ENCODE data around the gene PAPOLA.

PAPOLA gene

DNA sequence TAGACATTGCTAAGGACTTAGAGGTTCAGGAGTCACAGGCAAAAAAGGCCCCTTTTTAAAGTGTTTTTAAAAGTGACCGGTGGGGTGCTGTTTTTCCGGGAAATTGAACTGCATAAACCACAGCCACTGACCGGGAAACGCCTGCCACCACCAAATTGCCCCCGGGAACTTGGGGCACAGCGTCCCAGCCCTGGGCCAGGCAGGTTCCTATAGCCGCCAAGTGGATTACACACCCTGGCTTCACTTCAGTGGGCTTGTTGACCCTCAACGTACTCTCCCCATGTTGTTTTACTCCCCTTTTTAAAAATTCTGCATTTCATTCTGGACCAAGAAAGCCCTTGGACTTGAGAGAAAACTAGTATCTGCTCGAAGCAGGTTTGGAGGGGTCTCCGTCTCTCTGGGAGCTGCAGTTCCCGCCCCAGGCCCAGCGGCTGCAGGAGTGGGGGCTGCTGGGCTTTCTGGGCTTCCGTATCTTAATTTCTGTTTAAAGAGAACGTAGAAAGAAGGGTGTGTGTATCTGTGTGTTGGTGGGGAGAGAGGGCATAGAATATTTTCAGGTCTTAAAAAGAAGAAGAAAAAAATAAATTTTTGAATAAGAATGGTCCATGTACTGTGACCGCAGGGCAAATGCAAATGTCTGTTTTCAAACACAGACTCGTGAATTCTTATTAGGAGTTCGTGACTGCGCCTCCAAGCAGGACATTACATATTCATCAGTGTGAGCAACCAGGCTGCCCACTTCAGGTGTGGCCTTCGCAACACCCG, 82.9 kb downstream of the PAPOLA start:
- no peak for DNase-seq (ENCODE audit: low read depth in 3 of 3, low spot score in 1 of 3)

DNA sequence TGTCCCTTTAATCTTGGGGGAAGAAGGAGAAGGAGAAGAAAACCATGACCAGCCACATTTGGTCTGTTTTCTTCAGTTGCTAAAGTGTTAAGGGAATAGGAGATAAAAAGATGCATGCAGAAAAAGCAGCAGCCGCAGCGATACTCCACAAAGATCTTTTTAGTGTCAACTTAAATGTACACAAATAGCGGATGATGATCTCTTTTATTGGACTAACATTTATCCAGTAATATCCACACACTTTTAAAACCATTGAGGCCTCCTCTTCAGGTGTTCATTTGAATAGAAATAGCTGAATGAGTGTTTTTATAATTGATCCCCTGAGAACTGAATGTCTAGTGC, 83.5 kb downstream of the PAPOLA start:
- DNase-seq (ENCODE audit: low read depth in 3 of 3, low spot score in 1 of 3), result no peak

GRCh38 chr14:96586056-96586455, 83.9 kb downstream of the PAPOLA start:
- DNase-seq (ENCODE audit: low read depth in 3 of 3, low spot score in 1 of 3), result no peak

DNA sequence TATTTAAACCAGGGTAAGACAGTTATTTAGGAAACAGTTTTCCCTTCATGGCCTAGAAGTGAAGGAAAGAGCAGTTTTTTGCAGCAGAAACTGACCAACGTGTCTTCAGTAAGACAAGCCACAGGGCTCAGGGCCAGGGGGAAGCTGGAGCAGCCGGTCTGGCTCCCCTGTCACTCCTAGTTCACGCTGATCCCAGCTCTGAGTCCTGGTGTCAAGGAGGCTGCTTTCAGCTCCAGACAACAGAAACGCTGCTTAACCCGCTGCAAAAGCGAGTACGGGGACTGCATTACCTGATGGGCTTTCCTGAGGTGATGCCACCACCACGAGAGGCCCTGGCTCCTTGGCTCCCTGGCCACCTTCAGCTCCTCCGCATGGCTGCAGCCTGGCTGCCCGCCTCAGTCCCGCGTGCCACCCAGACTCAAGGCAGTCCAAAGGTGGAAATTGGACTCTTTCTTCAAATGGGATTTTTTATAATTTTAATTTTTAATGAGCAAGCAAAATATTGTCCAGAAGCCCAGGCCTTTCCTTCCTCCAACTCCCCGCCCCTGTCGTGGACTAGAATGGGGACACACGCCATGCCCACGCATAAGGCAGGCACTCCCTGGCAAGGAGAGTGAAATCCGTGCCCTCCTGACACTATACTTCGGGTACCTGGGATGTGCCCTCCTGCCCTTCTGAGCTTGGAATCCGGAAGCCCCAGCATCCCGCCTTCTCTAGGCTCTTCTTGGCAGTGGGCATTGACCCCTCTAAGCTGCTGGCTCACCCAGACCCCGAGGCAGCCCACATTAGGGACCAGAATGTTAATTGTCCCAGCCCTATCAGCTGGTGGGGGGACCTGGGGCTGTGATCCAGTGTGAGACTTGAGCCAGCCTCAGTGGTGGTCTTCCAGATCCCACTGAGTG, 85.0 kb downstream of the PAPOLA start:
- no peak for DNase-seq (ENCODE audit: low read depth in 3 of 3, low spot score in 1 of 3)

DNA sequence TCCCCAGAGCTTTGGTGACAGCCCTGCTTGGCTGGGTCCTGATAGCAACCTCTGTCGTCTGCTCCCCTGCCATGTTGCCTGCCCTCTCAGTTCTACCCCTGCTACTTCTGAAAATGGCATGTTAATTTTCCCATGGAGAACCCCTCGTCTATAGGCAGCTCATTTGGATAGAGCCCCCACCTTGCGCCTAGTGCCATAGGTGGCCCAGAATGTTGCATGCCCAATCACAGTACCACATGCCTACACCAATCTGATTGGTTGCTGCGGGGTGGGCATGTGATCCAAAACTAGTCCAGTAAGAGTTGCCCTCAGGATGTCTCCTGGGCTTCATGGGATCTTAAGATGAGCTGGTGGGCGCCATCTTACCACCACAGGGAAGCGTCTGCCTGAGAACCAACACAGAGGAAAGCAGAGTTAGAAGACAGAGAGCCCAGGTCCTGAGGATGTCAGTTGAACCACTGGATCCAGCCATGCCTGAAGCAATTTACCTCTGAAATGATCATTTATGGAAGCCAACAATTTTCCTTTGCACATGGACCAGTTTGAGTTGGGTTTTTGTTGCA, 85.7 kb downstream of the PAPOLA start:
- DNase-seq (ENCODE audit: low read depth in 3 of 3, low spot score in 1 of 3), result no peak

DNA sequence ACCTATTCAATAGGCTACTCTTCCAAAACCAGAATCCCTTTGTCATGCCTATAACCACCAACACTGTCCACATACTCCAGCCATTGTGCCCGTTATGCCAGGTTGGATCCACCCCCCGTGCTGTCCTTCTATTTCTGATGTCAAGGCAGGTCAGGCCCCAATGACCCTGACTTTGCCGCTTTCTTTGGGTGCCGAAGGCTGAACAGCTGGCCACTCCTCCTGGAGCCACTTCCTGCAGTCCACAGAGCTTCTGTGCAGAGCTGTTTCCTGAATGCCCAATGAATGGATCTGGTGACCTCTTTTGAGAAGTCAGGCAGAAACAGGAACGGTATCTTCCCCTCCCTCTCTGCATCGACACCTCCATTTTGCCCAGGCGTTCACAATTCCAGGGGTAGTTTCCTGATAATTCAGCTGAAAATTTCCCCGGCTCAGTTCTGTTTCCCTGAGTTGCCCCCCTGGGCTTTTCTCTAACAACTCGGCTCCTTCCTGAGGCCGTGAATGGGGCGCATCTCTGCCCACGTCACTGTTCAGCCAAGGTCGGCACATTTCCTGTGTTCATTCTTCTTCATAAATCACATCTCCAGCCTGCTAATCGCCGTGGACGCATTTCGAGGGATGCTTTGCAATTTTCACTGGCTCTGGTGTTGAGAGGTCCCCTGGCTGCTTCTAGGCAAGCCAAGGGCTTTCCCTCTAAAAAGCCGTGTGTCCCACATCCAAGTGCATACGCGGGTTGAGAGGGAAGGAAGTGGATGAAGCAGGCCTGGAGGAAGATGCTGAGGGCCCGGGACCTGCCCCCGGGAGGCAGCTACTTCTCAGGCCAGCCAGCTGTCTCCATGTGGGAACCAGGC, 86.5 kb downstream of the PAPOLA start:
- no peak for DNase-seq (ENCODE audit: low read depth in 3 of 3, low spot score in 1 of 3)

DNA sequence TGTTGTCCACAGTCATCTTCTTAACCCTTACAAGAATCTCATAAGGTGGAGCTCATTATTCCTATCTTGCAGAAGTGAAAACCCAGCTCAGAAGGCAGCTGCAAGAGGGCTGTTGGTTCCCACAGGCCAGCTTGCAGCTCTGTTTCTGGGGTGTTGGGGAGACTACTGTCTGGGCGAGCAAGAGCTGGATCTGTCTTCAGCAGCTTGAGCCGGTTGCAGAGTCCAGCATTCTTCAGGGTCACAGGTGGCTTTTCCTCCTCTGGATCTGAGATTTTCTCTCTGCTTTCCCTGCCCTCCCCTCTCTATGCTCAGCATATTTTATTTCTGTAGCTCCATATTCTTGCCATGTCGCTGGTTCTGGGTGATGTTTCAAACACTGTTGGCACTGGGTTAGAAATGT, 87.4 kb downstream of the PAPOLA start:
- DNase-seq (ENCODE audit: low read depth in 3 of 3, low spot score in 1 of 3), result no peak

DNA sequence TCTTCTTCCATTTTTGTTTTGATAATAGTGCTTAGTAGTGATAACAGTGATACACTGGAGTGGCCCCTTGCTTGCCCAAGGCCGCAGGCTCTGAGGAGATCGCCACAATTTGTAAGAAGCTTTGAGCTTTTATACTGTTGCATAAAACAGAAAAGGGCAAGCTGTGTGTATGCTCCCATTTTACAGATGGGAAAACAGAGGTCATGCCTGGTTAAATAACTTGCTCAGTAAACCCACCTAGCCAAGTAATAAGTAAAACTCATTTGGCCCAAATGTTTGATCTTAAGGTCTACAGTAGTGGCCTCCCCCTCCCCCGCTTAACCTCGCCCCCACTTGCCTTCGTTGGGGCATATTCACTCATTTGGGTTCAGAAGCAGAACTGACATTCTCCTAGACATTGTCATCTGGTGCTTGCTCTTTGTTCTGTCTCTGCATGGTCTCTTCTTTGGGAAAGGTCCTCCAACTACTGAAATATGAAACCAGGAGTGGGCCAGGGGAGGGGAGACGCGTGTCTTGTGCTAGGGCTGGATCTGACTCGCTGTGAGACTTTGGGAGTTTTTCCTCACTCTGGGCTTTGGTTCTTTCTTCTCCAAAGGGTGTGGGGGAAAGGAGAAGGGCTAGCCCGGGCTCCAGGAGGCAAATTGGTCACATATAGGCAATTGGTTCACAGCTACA, 88.1 kb downstream of the PAPOLA start:
- DNase-seq (ENCODE audit: low read depth in 3 of 3, low spot score in 1 of 3), result no peak

DNA sequence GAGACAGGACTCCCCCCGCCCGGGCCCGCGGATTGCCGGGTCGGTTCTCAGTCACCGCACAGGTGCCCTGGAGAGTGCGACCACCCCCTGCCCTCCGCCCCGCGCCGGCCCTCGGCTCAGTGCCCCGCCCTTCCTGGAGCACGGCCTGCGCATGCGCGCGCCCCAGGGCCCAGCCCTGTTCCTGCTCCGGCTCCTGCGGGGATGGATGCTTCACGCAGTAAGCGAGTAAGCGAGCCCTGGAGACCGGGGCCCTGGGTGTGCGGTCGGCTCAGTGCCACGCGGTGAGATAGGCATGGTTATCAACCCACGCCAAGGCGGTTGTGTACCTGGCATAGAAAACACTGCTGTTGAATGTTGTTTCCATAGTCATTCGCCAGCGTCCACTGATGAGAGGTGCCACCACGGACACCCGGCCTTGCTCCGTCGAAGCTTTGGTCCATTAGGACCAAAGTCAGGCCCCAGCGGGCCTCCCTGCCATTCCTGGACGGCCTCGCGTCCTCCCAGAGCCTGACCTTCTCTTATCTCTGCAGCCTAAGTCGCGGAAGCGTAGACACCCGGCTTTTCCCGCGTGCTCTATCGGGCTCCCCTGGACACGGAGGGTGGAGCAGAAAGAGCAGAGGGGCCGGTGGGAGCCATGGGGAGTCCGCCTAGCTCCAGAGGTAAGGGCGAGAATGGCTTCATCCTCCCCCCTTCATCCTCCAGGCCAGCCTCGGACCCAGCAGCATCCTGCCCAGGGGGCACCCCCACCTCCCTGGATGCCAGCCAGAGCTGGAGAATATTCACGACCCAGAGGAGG, 90.6 kb downstream of the PAPOLA start:
- DNase-seq (ENCODE audit: low read depth in 3 of 3, low spot score in 1 of 3), result peak; percentile 16 to 60 (median 49)

DNA sequence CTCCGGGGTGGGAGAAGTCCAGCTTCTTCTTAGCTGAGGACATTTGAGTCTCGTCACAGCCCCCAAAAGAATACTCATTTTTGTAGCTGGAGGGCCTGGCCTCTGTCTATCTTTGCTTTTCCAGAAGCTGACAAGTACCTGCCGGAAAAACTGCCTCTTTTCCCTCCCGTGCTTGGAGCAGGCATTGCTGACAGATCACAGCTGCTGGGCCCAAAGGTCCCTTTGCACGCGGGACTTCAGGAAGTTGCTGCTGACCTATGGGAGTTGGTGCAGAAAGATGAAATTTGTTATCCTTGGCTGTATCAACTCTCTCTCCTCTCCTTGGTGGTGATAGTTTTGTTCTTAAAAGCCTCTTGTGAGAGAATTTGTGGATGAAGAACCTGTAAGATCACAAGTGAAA, 92.8 kb downstream of the PAPOLA start:
- DNase-seq (ENCODE audit: low read depth in 3 of 3, low spot score in 1 of 3), result no peak

DNA sequence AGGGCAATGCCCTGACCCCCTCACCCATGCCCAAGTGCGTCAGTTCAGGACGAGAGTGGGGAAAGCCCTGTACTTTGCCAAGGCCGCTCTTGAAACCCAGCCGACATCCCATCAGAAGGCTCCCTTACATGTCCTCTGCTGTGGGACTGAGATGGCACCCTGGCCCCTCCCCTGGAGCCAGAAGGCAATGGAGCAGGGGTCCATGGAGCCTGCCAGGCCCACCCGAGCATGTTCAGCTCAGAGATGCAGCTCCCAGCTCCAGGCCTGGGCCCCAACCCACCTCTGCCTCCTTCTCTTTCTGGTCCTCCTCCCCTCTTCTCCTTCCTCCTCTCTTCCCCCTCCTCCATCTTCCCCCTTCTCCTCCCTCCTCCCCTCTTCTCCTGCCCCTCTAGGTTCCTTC, 95.5 kb downstream of the PAPOLA start:
- DNase-seq (ENCODE audit: low read depth in 3 of 3, low spot score in 1 of 3), result no peak

GRCh38 chr14:96598332-96598928, 96.2 kb downstream of the PAPOLA start:
- no peak for DNase-seq (ENCODE audit: low read depth in 3 of 3, low spot score in 1 of 3)

DNA sequence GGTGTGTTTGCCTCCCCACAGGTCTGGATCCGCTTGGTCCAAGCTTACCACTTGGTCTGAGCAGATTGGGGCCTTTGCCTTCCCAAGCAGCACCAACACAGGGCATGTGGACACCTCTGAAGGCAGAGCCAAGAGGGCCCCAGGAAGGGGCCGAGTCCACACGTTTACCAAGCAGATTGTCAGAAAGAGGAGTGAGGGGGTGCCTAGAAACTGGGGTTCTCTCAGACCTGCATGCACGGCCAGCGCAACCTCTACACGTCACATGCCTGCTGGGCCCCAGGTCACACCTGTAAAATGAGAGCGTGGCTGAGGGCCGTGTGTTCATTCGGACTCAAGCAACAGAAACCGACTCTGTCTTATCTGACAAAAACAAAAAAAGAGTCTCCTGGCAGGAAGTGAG, 96.9 kb downstream of the PAPOLA start:
- DNase-seq (ENCODE audit: low read depth in 3 of 3, low spot score in 1 of 3), result no peak

DNA sequence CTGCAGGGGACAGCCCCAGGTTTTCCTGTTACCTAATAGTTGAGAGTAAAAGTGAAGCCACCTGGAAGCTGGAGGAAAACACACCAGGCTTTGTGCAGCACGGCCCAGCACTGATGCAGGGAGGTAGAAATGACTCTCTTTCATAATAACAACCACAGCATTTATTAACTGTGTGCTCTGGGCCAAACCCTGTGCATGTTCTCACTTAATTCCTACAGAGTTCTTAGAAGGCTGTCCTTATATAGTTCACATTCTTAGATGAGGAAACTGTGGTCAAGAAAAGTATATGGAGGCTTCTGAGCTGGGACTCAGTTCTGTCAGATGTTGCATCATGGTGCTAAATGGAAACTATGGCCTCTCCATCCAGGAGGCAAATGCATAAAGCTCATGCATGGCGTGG, 100.0 kb downstream of the PAPOLA start:
- no peak for DNase-seq (ENCODE audit: low read depth in 3 of 3, low spot score in 1 of 3)

DNA sequence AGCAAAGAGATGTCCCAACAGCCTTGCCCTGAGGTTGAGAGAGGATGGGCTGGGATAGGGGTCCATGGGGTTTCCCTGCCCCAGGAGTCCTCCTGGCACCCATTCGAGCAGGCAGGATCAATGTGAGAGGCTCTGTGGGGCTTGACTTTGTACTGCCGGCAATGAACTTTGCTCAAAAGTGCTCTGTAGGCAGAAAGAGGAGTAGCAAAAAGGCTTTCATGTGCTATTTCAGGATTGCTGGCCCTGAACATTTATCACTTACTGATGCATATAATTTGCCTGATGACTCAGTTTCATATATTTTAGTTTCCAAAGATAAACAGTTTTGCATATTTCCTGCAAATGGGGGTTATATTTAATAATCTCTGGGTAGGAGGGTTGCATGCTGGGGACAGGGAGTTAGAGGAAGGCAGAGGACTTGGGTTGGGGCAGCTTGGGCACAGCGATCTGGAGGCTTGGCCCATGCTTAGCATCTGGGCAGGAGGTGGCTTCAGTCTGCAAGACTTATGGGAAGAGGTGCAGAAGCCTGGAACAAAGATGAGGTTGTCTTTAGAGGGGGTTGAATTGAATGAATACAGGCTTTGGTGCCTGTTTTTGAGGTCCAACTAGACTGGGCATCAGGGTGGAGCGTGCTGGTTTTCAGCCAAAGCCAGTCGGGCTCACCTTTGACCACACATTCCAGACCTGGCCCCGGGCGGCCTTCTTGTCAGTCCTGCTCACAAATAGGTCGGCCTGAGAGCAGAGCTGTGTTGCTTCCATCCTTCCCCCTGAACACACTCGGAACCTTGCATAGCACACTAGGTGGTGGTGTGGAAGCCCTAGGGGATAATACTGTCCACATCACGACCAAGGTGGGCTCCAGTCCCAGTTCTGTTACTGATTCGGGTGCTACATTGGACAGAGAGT, 101.4 kb downstream of the PAPOLA start:
- DNase-seq (ENCODE audit: low read depth in 3 of 3, low spot score in 1 of 3), result no peak

GRCh38 chr14:96614481-96614881, 112.3 kb downstream of the PAPOLA start:
- DNase-seq (ENCODE audit: low read depth in 3 of 3, low spot score in 1 of 3), result no peak

DNA sequence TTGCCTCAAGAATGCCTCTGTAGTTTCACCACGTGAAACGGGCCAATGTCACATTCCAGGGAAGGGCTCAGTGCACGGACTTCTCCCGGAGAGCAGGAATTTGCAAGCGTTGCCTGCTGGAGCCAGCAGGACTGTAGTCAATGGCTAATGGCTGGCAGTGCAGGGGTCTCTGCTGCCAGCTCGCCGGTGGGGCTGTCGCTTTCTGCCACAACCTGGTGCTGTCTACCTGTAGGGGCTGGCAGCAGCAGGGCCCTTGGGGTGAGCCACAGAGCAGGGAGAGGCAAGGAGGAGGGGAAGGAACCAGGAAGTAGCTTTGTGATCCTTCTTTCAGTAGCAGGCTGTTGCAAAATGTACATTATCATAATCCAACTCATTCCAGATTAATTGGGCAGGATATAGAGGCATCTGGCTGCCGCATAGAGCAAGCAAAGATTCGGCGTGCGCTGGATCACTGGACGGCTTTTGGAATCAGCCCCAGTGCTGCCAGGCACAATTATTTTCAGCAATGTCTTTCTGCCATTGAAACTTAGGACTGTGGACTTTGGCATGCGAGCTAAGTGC, 114.1 kb downstream of the PAPOLA start:
- DNase-seq (ENCODE audit: low read depth in 3 of 3, low spot score in 1 of 3), result no peak
